Activated CD4-positive, alpha-beta T cell treated with anti-CD3 and anti-CD28 coated beads, Interleukin-2, amount 10 ng/mL, durations not matched to agents 7 days and 5 days (primary cell): ENCODE results near the gene CACNA1E. TPM values are rescaled to one million over a fixed set of nuclear protein-coding genes. Genes with fewer than 3 reads are reported as not detected.

Experiments
- CTCF ChIA-PET: fragments of 350-600 bp; sonication (Branson Sonifier 250); formaldehyde crosslinking; loops from one replicate; lab custom pipeline; 2021; ENCODE audit warnings: antibody characterized with exemption; lab: Charles Lee
- POLR2A ChIA-PET: fragments of 350-600 bp; sonication (Branson Sonifier 250); formaldehyde crosslinking; loops from one replicate; lab custom pipeline; 2021; ENCODE audit warnings: antibody characterized with exemption; lab: Charles Lee
- DNase-seq: peaks from one replicate; pipeline ENCODE4 v3.0.0-alpha.2; 2020
- H3K27ac Mint-ChIP-seq: one replicate; pipeline ENCODE4 v1.8.0; 2021; ENCODE audit warnings: mild to moderate bottlenecking, moderate library complexity, mixed read lengths
- H3K27me3 Mint-ChIP-seq: one replicate; pipeline ENCODE4 v1.8.0; 2021; ENCODE audit warnings: mixed read lengths
- H3K36me3 Mint-ChIP-seq: one replicate; pipeline ENCODE4 v1.8.0; 2021; ENCODE audit warnings: low read depth, mixed read lengths
- H3K4me1 Mint-ChIP-seq: one replicate; pipeline ENCODE4 v1.8.0; 2021; ENCODE audit warnings: mixed read lengths
- H3K4me3 Mint-ChIP-seq: one replicate; pipeline ENCODE4 v1.8.0; 2021; ENCODE audit warnings: mild to moderate bottlenecking, moderate library complexity, mixed read lengths
- H3K9me3 Mint-ChIP-seq: one replicate; pipeline ENCODE4 v1.8.0; 2021; ENCODE audit warnings: mixed read lengths
- total RNA-seq, 2 experiments: library from RNA; stranded (reverse); gene quantifications; one replicate each; pipeline ENCODE4 v1.2.3, GENCODE V29; 2021

CACNA1E gene
- total RNA-seq, 2 experiments from 2014 or later: not detected

- Mint-ChIP-seq H3K4me3 (no peak overlapping the region), H3K4me1 (no peaks in the 10 kb centered on the region), H3K27ac (no peak overlapping the region), H3K9me3 (no peaks in the 10 kb centered on the region), H3K36me3 (no peaks in the 10 kb centered on the region), H3K27me3 (no peaks in the 10 kb centered on the region)
- ChIA-PET POLR2A (no interaction called here), CTCF (no interaction called here)
- DNase-seq: no peak
Observed at GRCh38 chr1:181643631-181644030, 160.3 kb downstream of the CACNA1E start.

GRCh38 chr1:181645171-181645570, 161.9 kb downstream of the CACNA1E start:
- POLR2A ChIA-PET: no interaction called here

GRCh38 chr1:181646710-181647109, 163.4 kb downstream of the CACNA1E start:
- CTCF ChIA-PET: no interaction called here
- H3K9me3 Mint-ChIP-seq: no peaks in the 10 kb centered on the region
- POLR2A ChIA-PET: no interaction called here
- H3K4me1 Mint-ChIP-seq: no peaks in the 10 kb centered on the region
- H3K27ac Mint-ChIP-seq: no peak overlapping the region
- H3K36me3 Mint-ChIP-seq: no peaks in the 10 kb centered on the region
- peaks cover 7% of the 10 kb centered on the region for H3K27me3 Mint-ChIP-seq
- H3K4me3 Mint-ChIP-seq: no peak overlapping the region
- no peak for DNase-seq

More at GRCh38 chr1:181645171-181645570, 161.9 kb downstream of the CACNA1E start:
- no peaks in the 10 kb centered on the region for H3K9me3 Mint-ChIP-seq
- H3K36me3 Mint-ChIP-seq: no peaks in the 10 kb centered on the region
- H3K4me1 Mint-ChIP-seq: no peaks in the 10 kb centered on the region
- H3K27me3 Mint-ChIP-seq: peaks cover 5% of the 10 kb centered on the region
- H3K4me3 Mint-ChIP-seq: no peak overlapping the region
- no peak for DNase-seq
- CTCF ChIA-PET: no interaction called here
- no peak overlapping the region for H3K27ac Mint-ChIP-seq

- H3K4me1 Mint-ChIP-seq: no peaks in the 10 kb centered on the region
- no peaks in the 10 kb centered on the region for H3K9me3 Mint-ChIP-seq
- peaks cover 7% of the 10 kb centered on the region for H3K27me3 Mint-ChIP-seq
- POLR2A ChIA-PET: no interaction called here
- no peak overlapping the region for H3K27ac Mint-ChIP-seq
- no peak overlapping the region for H3K4me3 Mint-ChIP-seq
- no peak for DNase-seq
- H3K36me3 Mint-ChIP-seq: no peaks in the 10 kb centered on the region
- CTCF ChIA-PET: no interaction called here
Observed at GRCh38 chr1:181647314-181648035, 164.2 kb downstream of the CACNA1E start.

- Mint-ChIP-seq H3K4me1 (no peaks in the 10 kb centered on the region), H3K36me3 (no peaks in the 10 kb centered on the region), H3K27ac (no peak overlapping the region), H3K4me3 (no peak overlapping the region), H3K9me3 (no peaks in the 10 kb centered on the region), H3K27me3 (peaks cover 7% of the 10 kb centered on the region)
- ChIA-PET CTCF (no interaction called here), POLR2A (no interaction called here)
- no peak for DNase-seq
Observed at GRCh38 chr1:181651276-181651675, 168.0 kb downstream of the CACNA1E start.

GRCh38 chr1:181655756-181656155, 172.4 kb downstream of the CACNA1E start:
- ChIA-PET CTCF (no interaction called here), POLR2A (no interaction called here)
- H3K4me1 Mint-ChIP-seq: no peaks in the 10 kb centered on the region
- no peaks in the 10 kb centered on the region for H3K9me3 Mint-ChIP-seq
- H3K36me3 Mint-ChIP-seq: no peaks in the 10 kb centered on the region
- no peak for DNase-seq
- H3K27ac Mint-ChIP-seq: no peak overlapping the region
- peaks cover 2% of the 10 kb centered on the region for H3K27me3 Mint-ChIP-seq
- H3K4me3 Mint-ChIP-seq: no peak overlapping the region

GRCh38 chr1:181656491-181656890, 173.2 kb downstream of the CACNA1E start:
- ChIA-PET POLR2A (no interaction called here), CTCF (no interaction called here)
- Mint-ChIP-seq H3K27ac (no peak overlapping the region), H3K9me3 (no peaks in the 10 kb centered on the region), H3K4me1 (no peaks in the 10 kb centered on the region), H3K4me3 (no peak overlapping the region), H3K27me3 (peaks cover 2% of the 10 kb centered on the region), H3K36me3 (no peaks in the 10 kb centered on the region)
- DNase-seq: no peak

- ChIA-PET POLR2A (no interaction called here), CTCF (no interaction called here)
- H3K27me3 Mint-ChIP-seq: peaks cover 2% of the 10 kb centered on the region
- no peaks in the 10 kb centered on the region for H3K36me3 Mint-ChIP-seq
- no peaks in the 10 kb centered on the region for H3K9me3 Mint-ChIP-seq
- DNase-seq: no peak
- H3K4me1 Mint-ChIP-seq: no peaks in the 10 kb centered on the region
- H3K27ac Mint-ChIP-seq: no peak overlapping the region
- no peak overlapping the region for H3K4me3 Mint-ChIP-seq
Observed at GRCh38 chr1:181658581-181658980, 175.3 kb downstream of the CACNA1E start.

- no peak overlapping the region for H3K4me3 Mint-ChIP-seq
- no peaks in the 10 kb centered on the region for H3K4me1 Mint-ChIP-seq
- no peaks in the 10 kb centered on the region for H3K36me3 Mint-ChIP-seq
- ChIA-PET POLR2A (no interaction called here), CTCF (no interaction called here)
- H3K27ac Mint-ChIP-seq: no peak overlapping the region
- H3K27me3 Mint-ChIP-seq: peaks cover 4% of the 10 kb centered on the region
- no peak for DNase-seq
- H3K9me3 Mint-ChIP-seq: no peaks in the 10 kb centered on the region
Observed at GRCh38 chr1:181659321-181659957, 176.1 kb downstream of the CACNA1E start.

- DNase-seq: no peak
- peaks cover 6% of the 10 kb centered on the region for H3K27me3 Mint-ChIP-seq
- H3K36me3 Mint-ChIP-seq: no peaks in the 10 kb centered on the region
- no peaks in the 10 kb centered on the region for H3K9me3 Mint-ChIP-seq
- no peak overlapping the region for H3K27ac Mint-ChIP-seq
- no peaks in the 10 kb centered on the region for H3K4me1 Mint-ChIP-seq
- POLR2A ChIA-PET: no interaction called here
- CTCF ChIA-PET: no interaction called here
- no peak overlapping the region for H3K4me3 Mint-ChIP-seq
Observed at GRCh38 chr1:181660621-181661020, 177.3 kb downstream of the CACNA1E start.

GRCh38 chr1:181661569-181661968, 178.3 kb downstream of the CACNA1E start:
- Mint-ChIP-seq H3K27me3 (peaks cover 6% of the 10 kb centered on the region), H3K27ac (no peak overlapping the region), H3K36me3 (no peaks in the 10 kb centered on the region), H3K4me1 (no peaks in the 10 kb centered on the region), H3K4me3 (no peak overlapping the region), H3K9me3 (no peaks in the 10 kb centered on the region)
- no peak for DNase-seq
- ChIA-PET POLR2A (no interaction called here), CTCF (interaction anchor here (1.2 kb wide), 1 partner anchor 9 kb away, joined by 3 read pairs; no protein-coding TSS in a partner anchor)

GRCh38 chr1:181662606-181663005, 179.3 kb downstream of the CACNA1E start:
- no peak for DNase-seq
- no peaks in the 10 kb centered on the region for H3K4me1 Mint-ChIP-seq
- ChIA-PET POLR2A (no interaction called here), CTCF (interaction anchor here (1.1 to 1.2 kb wide), 2 partner anchors 8 to 26 kb away, joined by 3 read pairs; no protein-coding TSS in a partner anchor)
- peaks cover 8% of the 10 kb centered on the region for H3K27me3 Mint-ChIP-seq
- no peak overlapping the region for H3K4me3 Mint-ChIP-seq
- H3K36me3 Mint-ChIP-seq: no peaks in the 10 kb centered on the region
- H3K9me3 Mint-ChIP-seq: no peaks in the 10 kb centered on the region
- H3K27ac Mint-ChIP-seq: no peak overlapping the region

- Mint-ChIP-seq H3K9me3 (no peaks in the 10 kb centered on the region), H3K27me3 (peaks cover 11% of the 10 kb centered on the region), H3K4me1 (no peaks in the 10 kb centered on the region), H3K27ac (no peak overlapping the region), H3K36me3 (no peaks in the 10 kb centered on the region), H3K4me3 (no peak overlapping the region)
- CTCF ChIA-PET: no interaction called here
- no peak for DNase-seq
- POLR2A ChIA-PET: no interaction called here
Observed at GRCh38 chr1:181664543-181664942, 181.2 kb downstream of the CACNA1E start.
